Lower lobe of right lung (tissue), 2 donors: ENCODE data around the gene BARHL2. TPM values are rescaled to one million over a fixed set of nuclear protein-coding genes. Genes with fewer than 3 reads are reported as not detected.

ENCODE experiments used
- ATAC-seq, 2 donors: fragments of 200-7000 bp; cut with Tn5 transposase; one replicate each; pipeline ENCODE4 v1.9.1; 2020 to 2022; ENCODE audit warnings: mild to moderate bottlenecking in 2 of 2, moderate library complexity in 2 of 2
- DNase-seq: peaks from one replicate; pipeline ENCODE4 v3.0.0-alpha.2; 2020
- H3K27ac ChIP-seq: fragments of 200-600 bp; one replicate; pipeline ENCODE4 v1.8.0; 2022
- H3K27me3 ChIP-seq: fragments of 200-600 bp; one replicate; pipeline ENCODE4 v1.8.0; 2022; ENCODE audit warnings: low read depth
- H3K36me3 ChIP-seq: fragments of 200-600 bp; one replicate; pipeline ENCODE4 v1.8.0; 2022; ENCODE audit warnings: mild to moderate bottlenecking
- H3K4me1 ChIP-seq: fragments of 200-600 bp; one replicate; pipeline ENCODE4 v1.8.0; 2022
- H3K4me3 ChIP-seq: fragments of 200-600 bp; one replicate; pipeline ENCODE4 v1.8.0; 2022; ENCODE audit warnings: mild to moderate bottlenecking
- H3K9me3 ChIP-seq: fragments of 200-600 bp; one replicate; pipeline ENCODE4 v1.8.0; 2022
- CTCF ChIP-seq: fragments of 200-600 bp; IDR thresholded peaks from one replicate; pipeline ENCODE4 v1.8.0; 2022; ENCODE audit warnings: antibody characterized with exemption, mild to moderate bottlenecking
- intact Hi-C: fragments of 100-400 bp; cut with DNase I; formaldehyde crosslinking; loops from one replicate; pipeline ENCODE4 v1.11.0; 2022
- total RNA-seq: library from RNA; stranded (reverse); fragmentation: NEBNext Ultra II Directional; extraction: Animal tissue kit (Norgen Biotek cat#: 25700); gene quantifications from one replicate; pipeline ENCODE4 v1.2.1, GENCODE V29; 2021
- donor health status: DM: no; HTN: yes; CAD: no; lungs with severe emphysema.

The BARHL2 gene
- total RNA-seq, 1 donor from 2014 or later = not detected

- DNase-seq (peak; percentile 70), ATAC-seq (peak; percentile 87 to 93)
- Histone ChIP-seq H3K4me3 (peak overlapping the region; percentile 41), H3K27me3 (peaks cover 91% of the 10 kb centered on the region), H3K36me3 (no peaks in the 10 kb centered on the region), H3K27ac (no peak overlapping the region), H3K9me3 (no peaks in the 10 kb centered on the region), H3K4me1 (peaks cover 17% of the 10 kb centered on the region)
- intact Hi-C loops = no loop called here
- no peak for TF ChIP-seq CTCF
These were observed 9.8 kb downstream of the BARHL2 start for GRCh38 chr1:90707363-90707710.

GRCh38 chr1:90706437-90707362 lies 10.4 kb downstream of the BARHL2 start:
- Histone ChIP-seq H3K27ac (no peak overlapping the region), H3K9me3 (no peaks in the 10 kb centered on the region), H3K4me1 (peaks cover 17% of the 10 kb centered on the region), H3K36me3 (no peaks in the 10 kb centered on the region), H3K27me3 (peaks cover 91% of the 10 kb centered on the region), H3K4me3 (peak overlapping the region; percentile 41)
- peak; percentile 84 to 87 for ATAC-seq
- no peak for DNase-seq
- intact Hi-C loops = no loop called here
- TF ChIP-seq CTCF = no peak

- no peak for DNase-seq
- no peaks in the 10 kb centered on the region for H3K9me3 ChIP-seq
- intact Hi-C loops = no loop called here
- H3K27me3 ChIP-seq = peaks cover 92% of the 10 kb centered on the region
- no peaks in the 10 kb centered on the region for H3K36me3 ChIP-seq
- no peak overlapping the region for H3K27ac ChIP-seq
- no peak overlapping the region for H3K4me3 ChIP-seq
- no peak for TF ChIP-seq CTCF
- peaks cover 17% of the 10 kb centered on the region for H3K4me1 ChIP-seq
- no peak for ATAC-seq
These were observed 11.1 kb downstream of the BARHL2 start for GRCh38 chr1:90705956-90706355.

GRCh38 chr1:90704817-90705216 lies 12.3 kb downstream of the BARHL2 start:
- DNase-seq = no peak
- ATAC-seq = no peak
- peaks cover 17% of the 10 kb centered on the region for H3K4me1 ChIP-seq
- no peaks in the 10 kb centered on the region for H3K9me3 ChIP-seq
- H3K27me3 ChIP-seq = peaks cover 84% of the 10 kb centered on the region
- TF ChIP-seq CTCF = no peak
- H3K27ac ChIP-seq = no peak overlapping the region
- intact Hi-C loops = no loop called here
- no peaks in the 10 kb centered on the region for H3K36me3 ChIP-seq
- H3K4me3 ChIP-seq = no peak overlapping the region

- no peak for ATAC-seq
- Histone ChIP-seq H3K27ac (no peak overlapping the region), H3K4me3 (no peak overlapping the region), H3K9me3 (no peaks in the 10 kb centered on the region), H3K27me3 (peaks cover 17% of the 10 kb centered on the region), H3K4me1 (no peaks in the 10 kb centered on the region), H3K36me3 (no peaks in the 10 kb centered on the region)
- DNase-seq = no peak
- no peak for TF ChIP-seq CTCF
- intact Hi-C loops = no loop called here
These were observed 22.3 kb downstream of the BARHL2 start for GRCh38 chr1:90694846-90695245.
